Stimulated activated CD4-positive, alpha-beta T cell treated with anti-CD3 and anti-CD28 coated beads, Interleukin-4, amount 100 ng/mL, for 24 hours (primary cell): ENCODE results near the gene SSBP3.

Experiments
- DNase-seq: peaks from one replicate; pipeline ENCODE4 v3.0.0-alpha.2; 2020

Gene SSBP3

DNA sequence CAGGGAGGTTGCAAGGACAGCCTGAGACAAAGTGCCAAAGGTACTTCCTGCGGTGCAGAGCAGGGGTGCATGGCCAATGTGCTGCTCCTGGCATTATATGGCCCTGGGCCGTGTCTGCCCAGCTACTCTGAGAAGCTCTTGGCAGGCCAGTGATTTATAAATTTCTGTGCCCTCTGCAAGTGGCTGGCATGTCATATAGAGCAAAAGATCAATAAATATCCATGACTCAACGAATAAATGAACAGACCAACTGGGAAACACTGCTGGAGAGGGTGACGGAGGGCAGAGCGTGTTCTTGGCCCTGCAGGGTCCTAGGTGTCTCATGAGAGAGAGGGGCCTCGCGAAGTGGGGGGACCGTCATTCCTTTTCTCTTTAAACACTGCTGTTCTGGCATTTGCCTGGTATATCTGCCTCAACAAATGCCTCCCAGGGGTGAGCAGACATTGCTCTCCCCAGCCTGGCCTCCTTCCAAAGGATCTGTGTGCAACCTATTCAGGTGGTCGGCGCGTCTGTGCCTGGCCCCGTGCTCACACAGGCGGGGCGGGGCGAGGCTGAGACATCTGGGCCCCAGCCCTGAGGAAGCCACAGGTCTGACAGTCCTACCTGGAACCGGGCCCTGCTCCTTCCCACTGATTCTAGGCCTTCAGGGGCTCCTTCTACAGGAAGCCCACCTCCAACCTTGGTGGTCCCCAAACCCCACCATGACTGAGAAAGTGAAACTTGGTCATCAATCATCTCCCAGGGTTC lies 123.9 kb downstream of the SSBP3 start:
- no peak for DNase-seq

DNA sequence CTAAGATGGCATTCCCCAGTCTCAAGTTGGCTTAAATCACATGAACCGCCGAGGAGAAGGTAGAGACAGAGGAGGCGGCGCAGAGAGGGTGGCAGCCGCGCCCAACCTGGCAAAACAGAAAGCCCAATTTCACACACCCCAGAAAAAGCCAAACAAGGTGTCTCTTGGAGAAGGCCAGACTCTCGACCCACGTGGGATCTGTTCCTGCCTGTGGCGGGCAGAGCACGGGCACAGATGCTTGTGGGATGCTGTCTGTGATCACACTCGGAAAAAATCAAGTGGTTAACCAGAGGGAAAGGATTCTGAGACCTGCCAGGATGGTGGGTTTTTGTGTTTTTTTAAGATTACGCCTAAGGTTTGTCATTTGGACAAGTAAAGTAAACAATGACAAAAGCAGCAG lies 125.5 kb downstream of the SSBP3 start:
- no peak for DNase-seq

DNA sequence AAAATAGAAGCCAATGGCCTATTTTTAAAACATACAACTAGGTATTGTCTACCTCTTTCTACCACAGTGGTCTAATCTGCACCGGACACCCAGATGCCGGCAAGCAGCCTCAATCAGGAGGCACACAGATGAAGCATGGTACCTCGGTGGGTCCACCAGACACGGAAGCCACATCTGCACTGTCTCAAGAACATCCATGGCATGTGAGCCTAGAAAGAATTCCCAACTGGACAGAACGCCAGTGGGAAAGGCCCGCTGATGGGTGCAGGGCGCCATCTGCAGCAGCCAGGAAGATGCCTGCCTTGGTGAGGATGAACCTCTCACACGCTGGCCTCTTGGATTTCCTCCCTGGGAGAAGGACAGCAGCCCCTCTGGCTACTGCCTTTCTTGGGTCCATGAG lies 126.7 kb downstream of the SSBP3 start:
- no peak for DNase-seq

DNA sequence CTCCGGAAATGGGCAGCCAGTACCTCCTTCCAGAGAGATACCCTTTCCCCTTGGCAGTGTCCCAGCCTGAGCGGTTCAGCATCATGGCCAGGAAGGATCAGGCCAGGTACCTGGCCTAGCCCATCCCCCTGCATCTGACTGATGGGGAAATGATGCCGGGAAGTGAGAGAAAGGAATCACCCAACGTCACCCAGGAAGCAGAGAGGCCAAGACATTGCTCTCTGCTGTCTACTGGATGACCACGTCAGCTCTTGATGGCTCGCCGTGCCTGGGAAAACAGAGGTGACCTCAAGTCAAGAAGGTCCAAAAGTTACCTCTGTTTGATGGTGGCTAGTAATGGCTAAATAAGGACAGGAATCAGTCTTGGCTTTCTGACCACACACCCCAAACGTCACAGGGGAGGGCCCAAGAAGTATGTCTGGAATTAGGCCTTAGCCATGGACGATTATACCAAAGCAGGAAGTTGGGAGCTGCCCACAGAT lies 127.2 kb downstream of the SSBP3 start:
- no peak for DNase-seq

DNA sequence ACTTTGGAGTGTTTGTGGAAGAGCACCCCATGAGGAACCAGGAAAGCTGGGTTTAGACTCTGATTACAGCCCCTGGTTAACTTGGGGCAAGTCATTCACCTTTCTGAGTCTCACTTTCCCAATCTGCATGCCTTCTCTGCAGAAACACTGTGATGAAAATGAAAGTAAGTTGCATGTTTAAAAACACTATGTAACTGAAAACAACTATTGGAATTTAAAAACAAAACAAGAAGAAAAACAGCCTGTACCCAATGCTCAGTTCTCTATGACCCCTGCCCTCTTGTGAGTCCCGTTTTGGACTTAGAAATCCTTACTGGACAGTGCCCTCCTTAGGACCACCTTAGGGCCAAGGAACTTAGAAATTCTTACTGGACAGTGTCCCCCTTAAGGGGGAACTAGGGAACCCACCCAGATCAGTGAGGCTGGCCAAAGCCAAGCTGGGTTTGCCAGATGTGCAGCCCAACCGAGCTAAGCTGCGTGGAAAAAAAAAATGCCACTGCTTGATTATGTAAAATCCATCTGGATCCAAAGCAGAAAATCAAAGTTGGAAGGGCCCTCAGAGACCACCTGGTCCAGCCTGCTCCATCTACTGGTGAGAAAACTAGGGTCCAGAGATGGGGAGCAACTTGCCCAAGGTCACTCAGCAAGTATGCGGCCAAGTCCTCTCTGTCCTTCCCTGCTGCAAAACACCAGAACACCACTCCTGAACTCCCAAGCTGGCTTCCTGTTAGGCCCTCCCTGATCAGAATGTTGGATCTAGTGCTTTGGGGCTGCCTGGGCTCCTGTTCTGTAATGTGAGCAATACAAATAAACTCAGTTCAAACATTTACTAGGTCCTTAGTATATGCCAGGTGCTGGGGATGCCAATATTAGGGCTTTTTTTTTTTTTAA lies 128.5 kb downstream of the SSBP3 start:
- no peak for DNase-seq

DNA sequence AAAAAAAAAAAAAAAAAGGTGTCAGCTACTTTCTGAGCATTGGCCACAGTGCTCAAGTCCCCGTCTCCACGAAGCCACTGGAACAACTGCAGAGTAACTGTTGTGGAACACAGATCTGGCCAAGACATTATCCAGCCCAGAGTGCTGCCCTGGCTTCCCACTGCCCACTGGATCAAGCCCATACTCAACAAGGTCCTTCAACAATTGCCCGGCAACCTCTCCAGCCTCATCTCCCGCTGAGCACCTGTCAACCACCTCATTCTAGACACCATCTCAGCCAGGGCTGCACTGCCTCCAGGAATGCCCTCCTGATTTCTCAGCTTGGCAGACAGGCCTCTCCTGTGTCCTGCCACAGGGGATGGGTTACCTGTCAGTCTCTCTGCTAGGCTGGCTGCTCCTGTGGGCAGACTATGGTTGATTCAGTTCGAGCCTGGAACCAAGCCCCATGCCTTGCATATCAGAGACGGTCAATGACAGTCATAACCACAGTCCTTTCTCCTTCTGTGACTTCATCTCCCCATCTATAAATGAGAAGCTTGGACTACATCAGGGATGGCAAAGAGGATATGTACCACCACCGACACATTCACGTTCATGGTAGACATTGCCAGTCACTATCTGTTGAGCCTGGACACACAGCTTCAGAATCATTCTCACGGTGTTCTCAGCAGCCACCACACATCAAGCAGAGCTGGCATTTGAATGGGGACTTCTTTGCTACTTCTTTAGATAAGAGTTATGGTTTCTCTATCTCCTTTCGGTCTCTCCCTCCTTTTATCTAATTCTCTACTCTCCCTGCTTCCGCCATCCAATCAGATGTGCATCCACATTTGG lies 129.4 kb downstream of the SSBP3 start:
- DNase-seq: no peak

DNA sequence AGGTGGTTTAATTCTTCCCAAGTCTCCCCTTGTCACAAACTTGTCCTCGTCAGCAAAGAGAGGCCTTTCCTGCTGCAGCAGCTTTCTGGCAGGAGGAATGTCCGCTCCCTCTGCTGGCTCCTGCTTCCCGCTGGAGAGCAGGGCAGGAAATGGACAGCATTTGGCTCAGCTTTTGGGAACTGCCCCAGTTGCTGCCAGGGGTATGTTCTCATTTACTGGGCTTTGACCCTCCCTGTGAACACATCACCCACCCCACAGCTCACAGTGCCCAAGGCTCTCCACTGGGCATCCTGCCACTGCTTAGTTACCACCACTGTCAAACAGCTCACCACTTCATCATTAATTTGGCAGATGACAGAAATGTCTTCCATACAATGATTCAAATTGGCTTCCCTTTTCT lies 130.8 kb downstream of the SSBP3 start:
- no peak for DNase-seq

DNA sequence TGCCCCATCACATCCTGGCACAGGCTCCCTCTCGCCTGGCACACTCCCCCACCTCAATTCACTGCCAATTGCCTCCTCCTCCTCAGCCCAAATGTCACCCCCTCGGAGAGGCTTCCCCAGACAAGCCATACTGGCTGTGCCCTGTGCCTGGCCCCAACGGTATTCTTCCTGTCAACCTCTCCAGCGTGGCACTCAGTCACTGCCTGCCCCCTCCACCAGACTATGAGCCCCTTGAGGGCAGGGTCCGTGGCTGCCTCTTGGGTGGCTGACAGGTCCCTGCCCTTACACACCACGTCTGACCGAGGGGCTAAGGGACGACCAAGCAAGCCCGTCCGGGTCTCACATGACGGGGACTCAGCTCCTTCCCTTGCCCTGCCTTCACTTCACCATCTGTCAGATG lies 131.3 kb downstream of the SSBP3 start:
- no peak for DNase-seq

DNA sequence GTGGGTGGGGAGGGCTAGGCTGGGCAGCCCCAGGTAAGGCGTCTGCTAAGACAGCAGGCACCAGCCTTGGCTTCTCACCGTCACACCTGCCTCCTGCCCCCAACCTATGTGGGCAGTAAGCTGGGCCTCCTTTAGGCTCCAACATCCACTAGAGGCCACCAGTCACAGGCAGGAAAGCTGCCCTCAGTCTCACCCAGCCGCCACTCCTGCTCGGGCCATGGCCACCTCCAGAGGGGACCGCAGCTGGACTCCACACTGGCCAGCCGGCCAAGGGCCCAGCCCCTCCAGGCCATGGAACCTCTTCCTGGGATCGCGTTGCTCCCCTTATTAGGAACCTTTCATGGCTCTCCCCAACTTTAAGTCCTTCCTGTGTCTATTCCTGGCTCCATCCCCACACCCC lies 131.7 kb downstream of the SSBP3 start:
- DNase-seq: no peak

DNA sequence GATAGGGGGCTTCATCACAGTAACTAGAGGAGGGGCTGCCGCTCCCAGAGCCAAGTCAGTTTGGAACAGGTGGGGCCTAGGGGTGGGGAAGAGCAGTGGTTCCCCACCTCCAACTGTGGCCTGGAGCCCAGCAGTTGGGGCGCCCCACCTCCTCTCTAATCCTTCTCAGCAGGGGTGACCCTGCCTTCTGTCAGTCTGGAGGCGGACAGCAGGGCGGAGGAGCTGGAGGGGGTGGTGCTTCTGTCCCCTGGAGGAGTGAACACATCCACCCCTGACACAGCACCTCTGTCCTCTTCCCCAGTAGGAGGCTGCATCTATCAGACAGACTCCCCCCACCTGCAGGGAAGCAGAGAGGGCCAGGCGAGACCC lies 132.4 kb downstream of the SSBP3 start:
- DNase-seq: no peak

DNA sequence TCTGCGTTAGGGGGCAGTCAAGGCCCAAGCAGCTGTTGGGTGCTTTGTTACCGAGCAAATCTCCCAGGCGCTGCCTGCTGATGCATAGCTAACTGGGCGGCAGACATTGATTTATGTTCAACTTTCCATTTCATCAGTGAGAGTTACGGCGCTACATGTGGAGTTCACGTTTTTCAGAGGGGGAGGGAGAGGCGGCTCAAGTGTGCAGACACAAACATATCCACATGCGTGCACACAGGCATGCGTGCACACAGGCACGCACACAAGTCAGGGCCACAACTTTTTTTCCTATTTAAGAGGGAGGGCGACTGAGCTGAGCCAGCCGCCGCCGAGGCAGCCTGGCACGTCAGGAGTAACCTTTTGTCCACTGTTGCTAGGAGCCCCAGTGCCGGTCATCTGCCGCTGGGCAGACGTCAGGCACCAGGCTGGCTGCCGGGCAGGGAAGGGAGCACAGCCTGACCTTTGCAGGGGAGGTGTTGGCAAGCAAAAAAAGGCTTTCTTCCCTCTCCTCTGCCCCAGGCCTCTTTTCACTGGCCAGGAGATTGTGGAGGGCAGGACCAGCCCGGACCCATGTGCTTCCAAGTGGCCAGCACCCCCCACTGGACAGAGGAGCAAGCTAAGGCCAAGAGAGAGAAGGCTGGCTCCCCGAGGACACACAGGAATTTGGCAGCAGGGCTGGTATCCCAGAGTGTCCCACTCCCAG lies 133.0 kb downstream of the SSBP3 start:
- DNase-seq: no peak

DNA sequence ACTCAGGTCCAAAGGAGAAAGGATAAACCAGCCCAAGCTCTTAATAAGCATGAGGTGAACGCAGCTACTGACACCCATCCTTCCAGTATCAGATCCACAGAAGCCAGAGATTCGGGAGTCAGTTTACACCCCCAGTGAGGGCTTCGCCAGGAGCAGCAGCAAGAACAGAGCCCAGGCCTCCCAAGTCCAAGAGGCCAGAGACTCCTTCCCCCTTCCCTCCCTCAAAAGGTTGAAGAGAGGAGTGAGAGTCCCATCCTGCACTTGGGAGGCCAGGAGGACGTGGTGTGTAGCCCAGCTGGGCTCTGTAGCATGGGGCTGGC lies 133.5 kb downstream of the SSBP3 start:
- DNase-seq: no peak

DNA sequence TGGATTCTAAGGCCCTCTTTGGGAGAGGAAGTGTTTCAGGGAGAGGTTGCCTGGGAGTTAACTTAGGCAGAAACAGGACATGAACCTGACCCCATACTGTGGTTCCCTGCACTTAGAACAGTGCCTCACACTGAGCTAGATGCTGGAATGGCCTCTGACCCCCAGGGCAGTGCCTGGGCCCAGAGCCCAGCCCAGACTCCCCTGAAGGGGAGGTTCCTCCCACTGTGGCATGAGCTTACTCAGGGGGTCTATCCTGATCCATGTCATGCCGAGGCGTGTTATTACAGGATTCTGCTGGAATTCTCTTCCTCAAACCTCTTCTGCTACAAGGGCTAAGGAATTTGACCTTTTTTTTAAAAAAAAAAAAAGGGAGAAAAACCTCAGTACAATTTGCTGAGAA lies 134.1 kb downstream of the SSBP3 start:
- DNase-seq: no peak

DNA sequence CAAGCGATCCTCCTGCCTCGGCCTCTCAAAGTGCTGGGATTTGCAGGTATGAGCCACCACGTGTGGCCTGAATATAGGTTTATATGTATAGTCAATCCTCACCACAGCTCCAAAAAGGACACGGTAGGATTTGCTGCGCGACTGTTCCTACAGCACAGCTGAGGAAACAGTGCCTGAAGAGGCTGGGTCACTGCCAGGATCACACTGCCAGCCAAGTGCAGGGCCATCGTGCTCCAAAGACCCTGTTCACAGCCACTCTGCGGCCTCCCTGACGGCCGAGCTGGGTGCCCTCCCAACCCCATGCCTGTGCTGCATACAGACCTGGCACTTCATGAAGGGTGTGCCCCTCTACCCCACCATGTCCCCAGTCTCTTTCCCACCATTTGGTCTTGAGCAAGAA lies 134.9 kb downstream of the SSBP3 start:
- DNase-seq: no peak

DNA sequence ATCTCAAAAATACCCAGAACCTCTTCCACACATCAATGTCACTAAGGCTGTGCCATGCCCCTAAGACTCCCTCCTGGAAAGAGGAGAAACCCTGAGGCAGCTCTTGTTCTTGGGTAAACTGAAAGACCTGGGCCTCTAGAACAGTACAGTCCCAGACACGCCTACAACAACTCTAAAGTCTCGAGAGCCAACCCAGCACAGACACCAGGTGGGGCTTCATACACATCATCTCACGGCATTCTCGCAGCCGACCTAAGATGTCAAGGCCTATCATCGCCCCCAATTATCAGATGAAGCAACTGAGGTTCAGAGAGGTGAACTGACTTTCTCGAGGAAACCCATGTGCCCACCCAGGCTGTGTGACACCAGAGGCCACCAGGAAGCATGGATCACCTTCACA lies 135.7 kb downstream of the SSBP3 start:
- DNase-seq: no peak

DNA sequence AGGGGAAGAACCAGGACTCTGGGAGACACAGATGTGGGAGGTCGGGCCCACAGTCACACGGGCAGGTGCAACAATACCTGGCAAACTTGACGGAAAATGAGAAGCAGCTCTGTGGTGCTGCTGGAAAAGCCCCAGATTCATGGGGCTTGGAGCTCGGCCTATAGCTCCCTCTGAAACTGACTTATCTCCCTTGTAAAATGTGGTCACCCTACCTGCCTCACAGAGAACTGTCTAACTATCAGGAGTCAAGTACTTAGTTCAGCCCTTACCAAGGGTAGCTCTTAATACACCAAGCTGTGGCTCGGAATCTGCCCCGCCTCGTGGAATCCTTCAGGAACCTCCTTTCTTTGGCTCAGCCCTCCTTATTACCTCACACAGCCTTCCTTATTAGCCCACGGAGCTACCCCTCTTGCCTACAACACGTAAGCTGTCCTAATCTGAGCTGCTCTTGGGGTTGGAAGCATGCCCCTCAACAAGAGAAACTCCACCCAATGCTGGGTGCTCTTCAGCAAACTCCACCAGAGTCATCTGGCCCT lies 137.4 kb downstream of the SSBP3 start:
- DNase-seq: no peak

DNA sequence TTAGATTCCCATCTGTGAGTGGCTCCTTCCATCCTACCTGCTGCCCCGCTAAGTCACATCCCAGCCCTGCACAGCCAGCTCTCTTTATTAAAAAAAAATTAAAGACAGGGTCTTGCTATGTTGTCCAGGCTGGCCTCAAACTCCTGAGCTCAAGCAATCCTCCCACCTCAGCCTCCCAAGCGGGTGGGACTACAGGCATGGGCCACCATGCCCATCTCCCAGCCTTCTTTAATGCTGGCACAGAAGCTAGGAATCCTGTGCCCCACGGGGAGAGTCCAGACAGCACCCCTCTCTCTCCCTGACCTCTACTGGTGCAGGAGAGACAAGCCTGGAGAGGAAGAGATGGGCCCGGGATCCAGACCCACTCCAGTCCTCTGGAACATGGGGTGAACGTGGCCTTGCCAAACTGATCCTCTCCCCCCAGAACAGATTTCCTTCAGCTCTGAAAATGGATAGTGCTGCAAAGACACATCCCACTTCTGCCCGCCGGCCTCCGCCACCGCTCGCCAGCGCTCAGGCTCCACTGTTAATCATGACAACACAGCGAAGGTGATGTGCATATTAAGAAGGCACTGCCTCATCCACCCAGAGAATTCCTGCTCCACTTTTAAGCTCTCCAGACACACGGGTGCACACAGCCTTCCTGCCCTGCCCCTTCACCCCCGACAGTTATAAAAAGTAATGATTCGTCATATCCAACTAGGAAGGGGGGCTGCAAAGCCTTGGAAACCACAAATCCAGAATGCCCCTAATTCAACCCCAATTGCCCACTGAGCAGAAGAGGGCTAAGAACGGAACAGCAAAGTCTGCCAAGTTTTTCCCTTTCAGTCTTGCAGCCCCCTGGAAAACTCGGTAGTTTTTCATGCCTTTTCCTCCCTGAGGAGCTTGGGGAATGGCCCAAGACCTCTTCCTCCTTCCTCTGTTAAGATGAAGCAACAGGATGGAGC lies 138.1 kb downstream of the SSBP3 start:
- no peak for DNase-seq

DNA sequence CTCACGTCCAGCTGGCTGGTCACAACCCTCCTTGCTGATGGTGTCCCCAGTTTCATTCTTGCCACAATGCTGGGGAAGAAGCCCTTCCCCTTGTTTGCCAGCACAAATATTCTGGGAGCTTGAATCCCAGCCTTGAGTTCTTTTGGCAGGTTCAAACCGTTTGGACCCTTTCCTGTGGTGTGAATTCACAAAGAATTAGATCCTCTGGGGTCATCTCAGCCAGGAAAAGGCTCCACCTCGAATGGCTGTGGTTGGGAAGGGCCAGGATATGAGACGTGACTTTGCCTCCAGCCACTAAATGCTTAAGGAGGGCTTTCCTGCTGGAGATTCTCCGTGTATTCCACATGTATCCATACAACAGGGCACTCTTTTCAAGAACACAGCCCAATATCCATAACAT lies 139.3 kb downstream of the SSBP3 start:
- DNase-seq: no peak

DNA sequence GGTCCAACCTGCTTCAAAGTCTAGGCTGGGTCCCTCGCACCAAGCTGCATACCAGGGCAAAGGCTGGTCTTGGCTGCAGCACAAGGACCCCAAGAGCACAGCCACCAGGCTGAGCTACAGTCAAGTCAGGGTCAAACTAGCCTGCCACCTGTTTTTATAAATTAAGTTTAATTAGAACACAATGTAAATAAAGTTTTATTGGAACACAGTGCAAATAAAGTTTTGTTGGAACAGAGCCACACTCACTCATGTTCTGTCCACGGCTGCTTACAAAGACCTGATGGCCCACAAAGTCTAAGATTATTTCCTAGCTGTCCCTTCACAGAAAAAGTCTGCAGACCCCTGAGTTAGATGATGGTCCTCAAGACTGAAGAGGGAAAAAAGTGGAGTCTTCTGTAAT lies 140.0 kb downstream of the SSBP3 start:
- no peak for DNase-seq

DNA sequence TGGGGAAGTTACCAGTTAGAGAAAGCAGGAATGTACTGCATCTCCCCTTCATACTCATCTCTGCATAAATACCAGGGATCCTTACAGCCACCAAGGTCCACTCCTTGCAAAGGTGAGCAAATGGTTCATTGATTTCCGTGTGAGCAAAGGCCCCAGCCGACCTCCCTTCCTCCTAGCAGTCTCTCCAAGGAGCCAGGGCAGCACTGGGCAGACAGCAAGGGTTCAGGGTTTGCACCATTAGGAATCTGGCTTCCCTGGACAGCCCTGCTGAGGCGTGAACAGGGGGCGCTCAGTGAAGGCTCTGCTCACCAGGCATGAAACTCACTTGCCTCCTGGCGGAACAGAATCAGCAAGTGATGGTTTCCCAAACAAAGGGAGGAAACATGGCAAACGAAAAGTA lies 140.5 kb downstream of the SSBP3 start:
- no peak for DNase-seq

DNA sequence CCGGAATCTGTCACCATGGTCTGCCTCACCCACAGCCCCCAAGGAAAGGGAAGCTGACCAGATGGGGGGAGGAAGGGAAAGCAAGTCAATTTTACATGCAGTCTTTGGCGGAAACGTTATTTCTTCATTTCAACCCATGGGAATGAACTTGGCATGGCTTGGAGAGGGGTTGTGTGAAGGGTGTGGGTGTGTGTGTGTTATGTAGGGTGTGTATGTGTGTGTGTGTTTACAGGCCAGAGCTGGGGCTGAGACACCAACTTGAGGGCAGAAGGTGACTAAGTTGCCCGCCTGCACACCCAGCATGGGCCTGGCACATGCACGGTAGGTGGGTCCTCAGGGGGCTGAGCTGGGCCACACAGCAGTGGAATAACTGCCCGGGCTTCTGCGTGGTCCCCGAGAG lies 141.1 kb downstream of the SSBP3 start:
- DNase-seq: no peak
